ENCODE results near the gene MARCHF2. TPM values are rescaled to one million over a fixed set of nuclear protein-coding genes. Genes with fewer than 3 reads are reported as not detected.

The MARCHF2 gene
- total RNA-seq, 1 donor from 2014 or later: 84.0 TPM

DNA sequence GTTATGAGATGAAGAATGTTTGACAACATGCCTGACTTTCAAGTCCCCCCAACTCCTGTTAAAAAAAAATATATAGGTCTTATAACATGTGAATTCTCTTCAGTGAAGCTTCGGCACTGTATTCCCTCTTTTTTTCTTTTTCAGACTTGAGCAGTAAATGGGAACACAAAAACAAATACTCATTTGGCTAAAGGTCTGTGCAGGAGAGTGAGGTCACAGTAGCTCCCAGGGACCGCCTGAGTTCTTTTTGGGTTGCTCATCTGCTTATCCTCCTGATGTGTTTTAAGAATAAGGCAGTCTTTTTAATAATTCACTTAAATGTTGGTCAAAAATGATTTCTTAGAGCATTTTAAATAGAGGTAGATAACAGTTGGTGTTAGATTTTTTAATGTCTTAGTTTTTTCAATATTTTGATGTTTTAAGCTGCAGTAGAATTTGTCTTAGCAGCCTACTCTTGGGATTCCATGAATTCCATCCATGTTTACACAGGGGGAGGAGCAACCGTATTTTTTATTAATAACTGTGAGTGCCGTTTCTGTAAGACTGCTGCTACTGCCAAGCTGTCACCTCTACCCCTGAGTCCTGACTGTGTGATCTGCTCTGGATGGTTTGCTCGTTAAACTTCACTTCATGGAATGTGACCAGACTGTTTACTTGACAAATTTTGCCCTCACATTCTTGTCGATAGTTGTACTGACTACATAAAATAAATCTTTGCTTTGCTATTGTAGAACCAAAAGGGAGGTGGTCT, 46.6 kb downstream of the MARCHF2 start:
- FAIRE-seq (no peak), DNase-seq (ENCODE audit: low read depth) (peak; percentile 55)
- peaks cover 15% of the 10 kb centered on the region for H3K36me3 ChIP-seq (ENCODE audit: control insufficient read depth, insufficient read depth, low read length)

DNA sequence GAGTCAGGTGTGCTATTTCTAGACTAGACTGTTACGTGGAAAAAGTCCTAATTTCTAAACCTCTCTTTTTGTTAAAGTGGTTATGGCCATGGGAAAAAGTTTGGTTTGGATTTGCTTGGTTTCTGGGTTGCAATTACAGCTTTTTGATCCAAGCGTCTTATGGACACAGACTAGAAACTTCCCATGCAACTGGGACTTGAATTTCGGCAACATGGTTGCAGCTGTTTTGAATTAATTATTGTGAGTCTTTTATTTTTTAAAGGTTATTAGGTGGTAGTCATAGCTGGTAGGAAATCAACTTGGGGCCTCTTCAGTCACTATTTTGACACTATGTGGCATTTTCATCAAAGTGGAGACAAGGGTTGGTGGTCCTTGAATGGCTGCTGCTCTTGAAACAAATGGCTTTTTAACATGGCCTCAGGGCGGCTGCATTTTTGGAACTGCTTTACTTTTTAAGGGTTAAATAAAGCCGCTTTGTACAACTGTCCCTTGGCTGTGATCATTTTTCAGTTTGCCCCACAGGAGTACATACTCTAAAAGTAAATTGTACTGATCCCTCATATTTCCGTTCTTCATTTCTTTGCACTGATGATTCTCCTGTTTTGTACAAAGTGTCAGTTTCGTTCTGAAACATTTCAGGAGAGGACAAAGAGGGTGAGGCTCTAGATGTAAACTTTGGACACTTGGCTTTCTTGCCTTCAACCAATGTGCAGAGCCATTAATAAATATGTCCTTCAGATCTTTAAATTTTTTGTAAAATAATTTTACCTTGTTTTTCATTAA, 47.6 kb downstream of the MARCHF2 start:
- H3K27me3 ChIP-seq (ENCODE audit: control insufficient read depth, insufficient read depth, low read length): no peaks in the 10 kb centered on the region
- H3K36me3 ChIP-seq (ENCODE audit: control insufficient read depth, insufficient read depth, low read length): peaks cover 16% of the 10 kb centered on the region
- no peak for FAIRE-seq
- TF ChIP-seq, protein P1, sequence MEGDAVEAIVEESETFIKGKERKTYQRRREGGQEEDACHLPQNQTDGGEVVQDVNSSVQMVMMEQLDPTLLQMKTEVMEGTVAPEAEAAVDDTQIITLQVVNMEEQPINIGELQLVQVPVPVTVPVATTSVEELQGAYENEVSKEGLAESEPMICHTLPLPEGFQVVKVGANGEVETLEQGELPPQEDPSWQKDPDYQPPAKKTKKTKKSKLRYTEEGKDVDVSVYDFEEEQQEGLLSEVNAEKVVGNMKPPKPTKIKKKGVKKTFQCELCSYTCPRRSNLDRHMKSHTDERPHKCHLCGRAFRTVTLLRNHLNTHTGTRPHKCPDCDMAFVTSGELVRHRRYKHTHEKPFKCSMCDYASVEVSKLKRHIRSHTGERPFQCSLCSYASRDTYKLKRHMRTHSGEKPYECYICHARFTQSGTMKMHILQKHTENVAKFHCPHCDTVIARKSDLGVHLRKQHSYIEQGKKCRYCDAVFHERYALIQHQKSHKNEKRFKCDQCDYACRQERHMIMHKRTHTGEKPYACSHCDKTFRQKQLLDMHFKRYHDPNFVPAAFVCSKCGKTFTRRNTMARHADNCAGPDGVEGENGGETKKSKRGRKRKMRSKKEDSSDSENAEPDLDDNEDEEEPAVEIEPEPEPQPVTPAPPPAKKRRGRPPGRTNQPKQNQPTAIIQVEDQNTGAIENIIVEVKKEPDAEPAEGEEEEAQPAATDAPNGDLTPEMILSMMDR (IDR thresholded peaks at IDR 0.05; ENCODE audit: insufficient read depth, low read length, severe bottlenecking): no peak
- no peak for DNase-seq (ENCODE audit: low read depth)
- no peak overlapping the region for H3K4me3 ChIP-seq (ENCODE audit: low read depth, low read length)

More for the DNA sequence above, 46.6 kb downstream of the MARCHF2 start:
- TF ChIP-seq, protein P1 (IDR thresholded peaks at IDR 0.05; ENCODE audit: insufficient read depth, low read length, severe bottlenecking): no peak
- no peak overlapping the region for H3K4me3 ChIP-seq (ENCODE audit: low read depth, low read length)
- H3K27me3 ChIP-seq (ENCODE audit: control insufficient read depth, insufficient read depth, low read length): no peaks in the 10 kb centered on the region

DNA sequence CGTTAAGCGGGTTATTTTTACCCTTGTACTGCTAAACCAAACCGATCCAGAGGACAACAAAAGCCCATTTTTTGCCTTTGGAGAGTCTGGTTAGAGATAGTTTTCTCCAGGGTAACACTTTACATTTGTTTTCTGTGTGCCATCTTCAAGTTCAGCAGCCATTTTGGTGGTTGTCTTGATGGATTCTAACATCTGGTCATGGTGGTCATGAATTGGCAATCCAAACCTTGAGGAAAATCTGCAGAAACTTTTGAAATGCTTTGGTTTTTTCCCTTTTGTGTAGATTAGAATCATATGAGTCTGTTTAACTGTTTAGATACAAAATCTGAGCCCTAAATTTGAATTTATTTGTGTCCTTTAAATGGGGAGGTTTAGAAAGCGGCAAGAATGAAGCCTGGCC, 48.3 kb downstream of the MARCHF2 start:
- DNase-seq (ENCODE audit: low read depth): no peak

DNA sequence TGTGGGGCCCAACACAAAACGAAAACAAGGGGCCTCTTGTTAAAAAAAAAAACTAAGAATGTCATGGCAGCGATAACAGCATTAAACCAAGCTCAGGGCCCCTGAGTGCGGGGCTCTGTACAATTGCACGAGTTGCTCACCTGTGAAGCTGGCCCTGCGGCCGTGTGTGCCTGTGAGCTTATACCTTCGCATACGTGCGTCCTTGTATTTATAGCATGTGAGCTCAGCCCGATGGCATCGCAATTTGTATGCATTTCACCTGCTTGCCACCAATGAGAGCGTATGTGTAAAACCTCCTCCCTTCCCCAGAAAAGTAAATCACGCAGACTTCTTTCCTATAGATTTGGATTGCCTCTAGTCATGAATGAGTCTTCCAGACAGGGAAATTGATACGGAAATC, 48.8 kb downstream of the MARCHF2 start:
- peaks cover 11% of the 10 kb centered on the region for H3K36me3 ChIP-seq (ENCODE audit: control insufficient read depth, insufficient read depth, low read length)
- no peak for FAIRE-seq

More for the DNA sequence above, 48.3 kb downstream of the MARCHF2 start:
- Histone ChIP-seq H3K27me3 (ENCODE audit: control insufficient read depth, insufficient read depth, low read length) (no peaks in the 10 kb centered on the region), H3K4me3 (ENCODE audit: low read depth, low read length) (no peak overlapping the region), H3K36me3 (ENCODE audit: control insufficient read depth, insufficient read depth, low read length) (peaks cover 15% of the 10 kb centered on the region)
- TF ChIP-seq, protein P1 (IDR thresholded peaks at IDR 0.05; ENCODE audit: insufficient read depth, low read length, severe bottlenecking): no peak
- no peak for FAIRE-seq

DNA sequence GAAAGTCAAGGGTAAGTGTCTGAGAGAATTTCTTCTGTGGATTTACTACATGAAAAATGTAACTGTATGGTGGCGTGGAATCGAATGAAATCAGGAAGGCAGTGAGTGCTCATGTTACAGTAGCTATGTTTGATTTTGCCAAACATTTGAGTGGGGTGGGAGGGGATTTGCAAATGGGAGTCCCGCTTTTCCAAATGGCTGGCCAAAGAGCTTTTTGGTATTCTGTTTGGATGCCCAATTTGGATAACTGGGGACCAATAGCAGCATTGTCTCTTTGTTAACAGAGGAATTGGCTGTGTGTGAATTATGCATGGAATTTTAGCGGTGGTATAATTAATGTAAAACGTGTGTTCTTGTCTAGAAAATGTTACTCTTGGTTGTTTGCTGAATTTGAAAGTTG, 49.5 kb downstream of the MARCHF2 start:
- FAIRE-seq: no peak
- Histone ChIP-seq H3K36me3 (ENCODE audit: control insufficient read depth, insufficient read depth, low read length) (peaks cover 10% of the 10 kb centered on the region), H3K27me3 (ENCODE audit: control insufficient read depth, insufficient read depth, low read length) (no peaks in the 10 kb centered on the region), H3K4me3 (ENCODE audit: low read depth, low read length) (no peak overlapping the region)
- TF ChIP-seq, protein P1 (IDR thresholded peaks at IDR 0.05; ENCODE audit: insufficient read depth, low read length, severe bottlenecking): no peak
- DNase-seq (ENCODE audit: low read depth): no peak

More for the DNA sequence above, 48.8 kb downstream of the MARCHF2 start:
- H3K27me3 ChIP-seq (ENCODE audit: control insufficient read depth, insufficient read depth, low read length): no peaks in the 10 kb centered on the region
- DNase-seq (ENCODE audit: low read depth): no peak
- TF ChIP-seq, protein P1 (IDR thresholded peaks at IDR 0.05; ENCODE audit: insufficient read depth, low read length, severe bottlenecking): no peak
- H3K4me3 ChIP-seq (ENCODE audit: low read depth, low read length): no peak overlapping the region
